K562 (cell line): ENCODE data around the gene SH3TC2. TPM values are rescaled to one million over a fixed set of nuclear protein-coding genes. Genes with fewer than 3 reads are reported as not detected.
A peak's percentile ranks its signal among the peaks of the same experiment; 100 is the strongest.

Source experiments
- ATAC-seq: fragments of 200-7000 bp; cut with Tn5 transposase; 3 replicates; pipeline ENCODE4 v1.9.1; 2020; ENCODE audit warnings: moderate library complexity
- BruUV-seq: library from RNA; stranded (reverse); fragments of 400-500 nt; replicated peaks from 2 replicates; lab custom pipeline; 2021; lab: Mats Ljungman, UMichigan
- CTCF ChIA-PET: fragments of 300-600 bp; formaldehyde crosslinking; extraction: SDS; loops from one replicate; lab custom pipeline; 2021; ENCODE audit warnings: low intra/inter-chr PET ratio; lab: Yijun Ruan, JAX
- POLR2A ChIA-PET: fragments of 300-600, 350-650 bp; sonication (Branson Sonifier 250); formaldehyde crosslinking; extraction: SDS; loops from one replicate; lab custom pipeline; 2021; ENCODE audit warnings: antibody characterized with exemption, inconsistent platforms; lab: Yijun Ruan, JAX
- DNase-seq, 4 experiments: peaks; one replicate each; pipeline versions ENCODE4 v3.0.0 to v3.0.0-alpha.2; 2011 to 2018; ENCODE audit warnings: low spot score in 3 of 4, mixed read lengths in 3 of 4; ENCODE audit errors: extremely low read depth in 1 of 4
- FAIRE-seq: peaks from 2 replicates; lab custom pipeline; 2011; peaks lifted over from hg19 to GRCh38; lab: Jason Lieb, UNC
- H2AFZ ChIP-seq: 2 replicates; pipeline ENCODE4 v1.6.0; 2011; ENCODE audit warnings: low read depth, low read length, control low read depth, inconsistent platforms
- H3K27ac ChIP-seq: fragments of 200-600 bp; 3 replicates; pipeline ENCODE4 v1.8.0; 2011; ENCODE audit warnings: low read depth, mild to moderate bottlenecking, control low read depth, inconsistent platforms, low read length, moderate library complexity, mixed read lengths; ENCODE audit errors: extremely low read depth
- H3K27me3 ChIP-seq, 2 experiments: fragments of 300-600 bp in 1 of 2; 2 replicates in 1 of 2; 3 replicates in 1 of 2; pipeline versions ENCODE4 v1.6.0 to v1.8.0; 2011; ENCODE audit warnings: inconsistent platforms in 2 of 2, low read length in 2 of 2, mild to moderate bottlenecking in 1 of 2, mixed read lengths in 1 of 2, moderate library complexity in 1 of 2; ENCODE audit not compliant: control insufficient read depth in 2 of 2, insufficient read depth in 2 of 2
- H3K36me3 ChIP-seq: fragments of 300-600 bp; 3 replicates; pipeline ENCODE4 v1.8.0; 2011; ENCODE audit warnings: mild to moderate bottlenecking, low read length, inconsistent platforms; ENCODE audit not compliant: control insufficient read depth, insufficient read depth
- H3K4me1 ChIP-seq, 2 experiments: fragments of 200-600 bp in 1 of 2; replicated peaks in 1 of 2; 2 replicates in 1 of 2; 3 replicates in 1 of 2; pipeline versions ENCODE4 v1.5.1 to v1.8.0; 2011; ENCODE audit warnings: inconsistent platforms in 2 of 2, low read length in 2 of 2, mild to moderate bottlenecking in 1 of 2, mixed read lengths in 1 of 2, moderate library complexity in 1 of 2; ENCODE audit not compliant: control insufficient read depth in 2 of 2, insufficient read depth in 2 of 2
- H3K4me2 ChIP-seq: 2 replicates; pipeline ENCODE4 v1.6.1; 2011; ENCODE audit warnings: low read length, control low read depth, inconsistent platforms, mixed read lengths; ENCODE audit not compliant: insufficient read depth
- H3K4me3 ChIP-seq: fragments of 200-600 bp; sonication (generic), shearing (Covaris generic); 2 replicates; pipeline ENCODE4 v1.5.1; 2016; ENCODE audit warnings: control low read depth, inconsistent platforms
- H3K79me2 ChIP-seq: fragments of 200-600 bp; 3 replicates; pipeline ENCODE4 v1.8.0; 2011; ENCODE audit warnings: low read length, inconsistent platforms; ENCODE audit not compliant: control insufficient read depth, insufficient read depth
- H3K9ac ChIP-seq, 2 experiments: 2 replicates each; pipeline versions ENCODE4 v1.6.0 to v1.6.1; 2011; ENCODE audit warnings: low read depth in 2 of 2, low read length in 2 of 2, control low read depth in 1 of 2, inconsistent platforms in 1 of 2, mild to moderate bottlenecking in 1 of 2, mixed read lengths in 1 of 2; ENCODE audit not compliant: insufficient read depth in 1 of 2
- H3K9me1 ChIP-seq: one replicate; pipeline ENCODE4 v1.6.0; 2011; ENCODE audit warnings: inconsistent platforms, mild to moderate bottlenecking, low read length, moderate library complexity; ENCODE audit not compliant: control insufficient read depth, insufficient read depth
- H3K9me3 ChIP-seq: replicated peaks from 2 replicates; pipeline ENCODE4 v1.5.1; 2011; ENCODE audit warnings: low read depth, low read length, inconsistent platforms; ENCODE audit not compliant: control insufficient read depth, insufficient read depth
- H4K20me1 ChIP-seq: replicated peaks from 2 replicates; pipeline ENCODE4 v1.6.1; 2011; ENCODE audit warnings: low read length, inconsistent platforms, mixed read lengths; ENCODE audit not compliant: control insufficient read depth, insufficient read depth
- C11orf30 ChIP-seq: fragments of 450-650 bp; IDR thresholded peaks from 2 replicates; pipeline ENCODE4 v1.6.1; 2016; ENCODE audit warnings: low read depth, mild to moderate bottlenecking
- CHD4 ChIP-seq: fragments of 200-600 bp; sonication (generic); IDR thresholded peaks from 3 replicates; pipeline ENCODE4 v1.6.1; 2012; ENCODE audit warnings: low read depth, mild to moderate bottlenecking, mixed read lengths, low read length, inconsistent platforms; ENCODE audit not compliant: insufficient read depth, insufficient replicate concordance, poor library complexity, severe bottlenecking
- DIDO1 ChIP-seq: fragments of 450-650 bp; IDR thresholded peaks from 2 replicates; pipeline ENCODE4 v1.6.1; 2016; ENCODE audit warnings: low read depth, missing biosample characterization, missing genetic modification characterization
- MAFF ChIP-seq: IDR thresholded peaks from 2 replicates; pipeline ENCODE4 v1.6.1; 2012; ENCODE audit warnings: low read length, improper control_type of control experiment
- MAFG ChIP-seq: fragments of 450-650 bp; conservative IDR thresholded peaks from 2 replicates; pipeline ENCODE4 v1.6.1; 2016; ENCODE audit warnings: missing genetic modification characterization, missing compliant biosample characterization
- NFE2L1 ChIP-seq: fragments of 450-650 bp; IDR thresholded peaks from 2 replicates; pipeline ENCODE4 v1.6.1; 2016; ENCODE audit warnings: missing genetic modification characterization, low read depth, mild to moderate bottlenecking, missing compliant biosample characterization, moderate library complexity, borderline replicate concordance
- TAF15 ChIP-seq: fragments of 200-400 bp; formaldehyde crosslinking; IDR thresholded peaks from 2 replicates; pipeline ENCODE4 v1.6.1; 2017; ENCODE audit warnings: mild to moderate bottlenecking, low read depth, low read length, moderate library complexity
- ZNF121 ChIP-seq: sonication (generic); formaldehyde crosslinking; conservative IDR thresholded peaks from 2 replicates; pipeline ENCODE4 v1.8.0; 2022; ENCODE audit warnings: missing genetic modification reagents
- ZNF316 ChIP-seq: fragments of 450-650 bp; IDR thresholded peaks from 2 replicates; pipeline ENCODE4 v1.6.1; 2016
- WGBS: fragments of 100-300 bp; shearing (Covaris generic); methylation state at CpG from one replicate; pipeline ENCODE4 v1.1.6; 2016; ENCODE audit warnings: low coverage, mixed read lengths; ENCODE audit not compliant: insufficient coverage; ENCODE audit errors: missing lambda C conversion rate; 5-methylcytosine and 5-hydroxymethylcytosine counted together
- in situ Hi-C: fragments of 300-500 bp; cut with MboI; formaldehyde crosslinking; loops from 4 replicates; pipeline ENCODE4 v1.15.0; 2018; ENCODE audit warnings: inconsistent platforms, mixed read lengths
- intact Hi-C: fragments of 100-400 bp; cut with micrococcal nuclease; formaldehyde crosslinking; loops from 2 replicates; pipeline ENCODE4 v1.14.2; 2022
- polyA plus RNA-seq, 8 experiments: library from polyadenylated mRNA; depleted of rRNA in 4 of 8; stranded (reverse) in 5 of 8; unstranded in 3 of 8; fragments of >200 nt; fragmentation: Nextera tagmentation in 2 of 8; fragmentation: Illumina TruSeq in 1 of 8; extraction: Ambion mirVana in 2 of 8; extraction: Trizol in 1 of 8; gene quantifications; 2 replicates each; pipeline versions ENCODE4 v1.2.1 to v1.2.3, GENCODE V29; 2011 to 2014; ENCODE audit warnings: inconsistent platforms in 1 of 8, missing spikeins in 1 of 8
- total RNA-seq, 7 experiments: library from RNA; depleted of rRNA in 6 of 7; stranded (reverse); fragments of >200 nt in 6 of 7; fragmentation: Illumina TruSeq in 2 of 7; extraction: Trizol in 2 of 7; gene quantifications; 2 replicates each; pipeline versions ENCODE4 v1.2.1 to v1.2.3, GENCODE V29; 2011 to 2021; ENCODE audit warnings: low replicate concordance in 1 of 7
- TF ChIP-seq, protein P1 (sequence below): fragments of 200-600 bp; sonication (generic); IDR thresholded peaks from one replicate; pipeline ENCODE4 v1.6.1; 2012; ENCODE audit warnings: mild to moderate bottlenecking, low read depth, low read length, inconsistent platforms
- TF ChIP-seq, protein P2 (sequence below): sonication (generic); formaldehyde crosslinking; IDR thresholded peaks from 2 replicates; pipeline ENCODE4 v1.8.1; 2022; ENCODE audit warnings: missing genetic modification reagents

Gene SH3TC2
- total and polyA plus RNA-seq, 9 of the 15 experiments (the other 6 are each of a cell fraction or from before 2014, with no cell fraction given): 0.03 to 0.80 (median 0.55) TPM; not detected in 1

DNA sequence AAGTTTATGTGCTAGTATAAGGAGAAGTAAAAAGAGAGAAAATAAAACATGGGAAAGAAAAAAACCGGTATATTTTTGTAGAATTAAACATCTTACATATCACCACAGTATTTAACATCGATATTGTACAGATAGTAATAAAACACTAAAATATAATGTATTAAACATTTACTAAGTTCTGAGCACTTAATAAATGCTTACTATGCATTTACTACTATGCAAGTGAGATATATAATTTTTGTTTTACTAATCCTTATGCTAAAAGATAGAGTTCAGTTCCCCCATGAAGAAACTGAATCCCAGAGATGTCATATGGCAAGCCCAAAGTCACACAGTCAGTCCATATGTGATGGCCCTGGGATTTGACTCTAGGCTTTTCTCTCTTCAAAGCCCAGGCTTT is 51.1 kb downstream of the SH3TC2 start:
- H3K27ac ChIP-seq: no peak overlapping the region
- BruUV-seq: no TSS peak
- no peak for ATAC-seq
- no peak for DNase-seq
- no peak for FAIRE-seq
- no peaks in the 10 kb centered on the region for H4K20me1 ChIP-seq
- intact Hi-C loops (no loop called here), in situ Hi-C loops (no loop called here)
- no peak overlapping the region for H3K9ac ChIP-seq
- H3K36me3 ChIP-seq: no peaks in the 10 kb centered on the region
- peaks cover 2 to 23% of the 10 kb centered on the region in 2 experiments; a peak in 4 of 5 replicates for H3K27me3 ChIP-seq
- CTCF ChIA-PET: no interaction called here
- H3K4me1 ChIP-seq: no peaks in the 10 kb centered on the region
- no peak overlapping the region for H3K4me2 ChIP-seq
- WGBS: 0% methylated on average over 2 of the region's 2 CpGs
- no peak overlapping the region for H2AFZ ChIP-seq
- POLR2A ChIA-PET: no interaction called here
- H3K4me3 ChIP-seq: no peak overlapping the region
- H3K79me2 ChIP-seq: no peaks in the 10 kb centered on the region
- H3K9me3 ChIP-seq: no peaks in the 10 kb centered on the region
- no peaks in the 10 kb centered on the region for H3K9me1 ChIP-seq
- TF ChIP-seq ZNF121 (CRISPR knock-in tag) (no peak), DIDO1 (tag) (no peak), MAFG (peak; percentile 66), ZNF316 (peak; percentile 88), NFE2L1 (no peak), C11orf30 (peak; percentile 74), CHD4 (no peak), TAF15 (no peak), MAFF (peak; percentile 68; the same call in 1 of the 2 replicates)
- TF ChIP-seq, protein P1, sequence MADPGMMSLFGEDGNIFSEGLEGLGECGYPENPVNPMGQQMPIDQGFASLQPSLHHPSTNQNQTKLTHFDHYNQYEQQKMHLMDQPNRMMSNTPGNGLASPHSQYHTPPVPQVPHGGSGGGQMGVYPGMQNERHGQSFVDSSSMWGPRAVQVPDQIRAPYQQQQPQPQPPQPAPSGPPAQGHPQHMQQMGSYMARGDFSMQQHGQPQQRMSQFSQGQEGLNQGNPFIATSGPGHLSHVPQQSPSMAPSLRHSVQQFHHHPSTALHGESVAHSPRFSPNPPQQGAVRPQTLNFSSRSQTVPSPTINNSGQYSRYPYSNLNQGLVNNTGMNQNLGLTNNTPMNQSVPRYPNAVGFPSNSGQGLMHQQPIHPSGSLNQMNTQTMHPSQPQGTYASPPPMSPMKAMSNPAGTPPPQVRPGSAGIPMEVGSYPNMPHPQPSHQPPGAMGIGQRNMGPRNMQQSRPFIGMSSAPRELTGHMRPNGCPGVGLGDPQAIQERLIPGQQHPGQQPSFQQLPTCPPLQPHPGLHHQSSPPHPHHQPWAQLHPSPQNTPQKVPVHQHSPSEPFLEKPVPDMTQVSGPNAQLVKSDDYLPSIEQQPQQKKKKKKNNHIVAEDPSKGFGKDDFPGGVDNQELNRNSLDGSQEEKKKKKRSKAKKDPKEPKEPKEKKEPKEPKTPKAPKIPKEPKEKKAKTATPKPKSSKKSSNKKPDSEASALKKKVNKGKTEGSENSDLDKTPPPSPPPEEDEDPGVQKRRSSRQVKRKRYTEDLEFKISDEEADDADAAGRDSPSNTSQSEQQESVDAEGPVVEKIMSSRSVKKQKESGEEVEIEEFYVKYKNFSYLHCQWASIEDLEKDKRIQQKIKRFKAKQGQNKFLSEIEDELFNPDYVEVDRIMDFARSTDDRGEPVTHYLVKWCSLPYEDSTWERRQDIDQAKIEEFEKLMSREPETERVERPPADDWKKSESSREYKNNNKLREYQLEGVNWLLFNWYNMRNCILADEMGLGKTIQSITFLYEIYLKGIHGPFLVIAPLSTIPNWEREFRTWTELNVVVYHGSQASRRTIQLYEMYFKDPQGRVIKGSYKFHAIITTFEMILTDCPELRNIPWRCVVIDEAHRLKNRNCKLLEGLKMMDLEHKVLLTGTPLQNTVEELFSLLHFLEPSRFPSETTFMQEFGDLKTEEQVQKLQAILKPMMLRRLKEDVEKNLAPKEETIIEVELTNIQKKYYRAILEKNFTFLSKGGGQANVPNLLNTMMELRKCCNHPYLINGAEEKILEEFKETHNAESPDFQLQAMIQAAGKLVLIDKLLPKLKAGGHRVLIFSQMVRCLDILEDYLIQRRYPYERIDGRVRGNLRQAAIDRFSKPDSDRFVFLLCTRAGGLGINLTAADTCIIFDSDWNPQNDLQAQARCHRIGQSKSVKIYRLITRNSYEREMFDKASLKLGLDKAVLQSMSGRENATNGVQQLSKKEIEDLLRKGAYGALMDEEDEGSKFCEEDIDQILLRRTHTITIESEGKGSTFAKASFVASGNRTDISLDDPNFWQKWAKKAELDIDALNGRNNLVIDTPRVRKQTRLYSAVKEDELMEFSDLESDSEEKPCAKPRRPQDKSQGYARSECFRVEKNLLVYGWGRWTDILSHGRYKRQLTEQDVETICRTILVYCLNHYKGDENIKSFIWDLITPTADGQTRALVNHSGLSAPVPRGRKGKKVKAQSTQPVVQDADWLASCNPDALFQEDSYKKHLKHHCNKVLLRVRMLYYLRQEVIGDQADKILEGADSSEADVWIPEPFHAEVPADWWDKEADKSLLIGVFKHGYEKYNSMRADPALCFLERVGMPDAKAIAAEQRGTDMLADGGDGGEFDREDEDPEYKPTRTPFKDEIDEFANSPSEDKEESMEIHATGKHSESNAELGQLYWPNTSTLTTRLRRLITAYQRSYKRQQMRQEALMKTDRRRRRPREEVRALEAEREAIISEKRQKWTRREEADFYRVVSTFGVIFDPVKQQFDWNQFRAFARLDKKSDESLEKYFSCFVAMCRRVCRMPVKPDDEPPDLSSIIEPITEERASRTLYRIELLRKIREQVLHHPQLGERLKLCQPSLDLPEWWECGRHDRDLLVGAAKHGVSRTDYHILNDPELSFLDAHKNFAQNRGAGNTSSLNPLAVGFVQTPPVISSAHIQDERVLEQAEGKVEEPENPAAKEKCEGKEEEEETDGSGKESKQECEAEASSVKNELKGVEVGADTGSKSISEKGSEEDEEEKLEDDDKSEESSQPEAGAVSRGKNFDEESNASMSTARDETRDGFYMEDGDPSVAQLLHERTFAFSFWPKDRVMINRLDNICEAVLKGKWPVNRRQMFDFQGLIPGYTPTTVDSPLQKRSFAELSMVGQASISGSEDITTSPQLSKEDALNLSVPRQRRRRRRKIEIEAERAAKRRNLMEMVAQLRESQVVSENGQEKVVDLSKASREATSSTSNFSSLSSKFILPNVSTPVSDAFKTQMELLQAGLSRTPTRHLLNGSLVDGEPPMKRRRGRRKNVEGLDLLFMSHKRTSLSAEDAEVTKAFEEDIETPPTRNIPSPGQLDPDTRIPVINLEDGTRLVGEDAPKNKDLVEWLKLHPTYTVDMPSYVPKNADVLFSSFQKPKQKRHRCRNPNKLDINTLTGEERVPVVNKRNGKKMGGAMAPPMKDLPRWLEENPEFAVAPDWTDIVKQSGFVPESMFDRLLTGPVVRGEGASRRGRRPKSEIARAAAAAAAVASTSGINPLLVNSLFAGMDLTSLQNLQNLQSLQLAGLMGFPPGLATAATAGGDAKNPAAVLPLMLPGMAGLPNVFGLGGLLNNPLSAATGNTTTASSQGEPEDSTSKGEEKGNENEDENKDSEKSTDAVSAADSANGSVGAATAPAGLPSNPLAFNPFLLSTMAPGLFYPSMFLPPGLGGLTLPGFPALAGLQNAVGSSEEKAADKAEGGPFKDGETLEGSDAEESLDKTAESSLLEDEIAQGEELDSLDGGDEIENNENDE: no peak
- TF ChIP-seq, protein P2, sequence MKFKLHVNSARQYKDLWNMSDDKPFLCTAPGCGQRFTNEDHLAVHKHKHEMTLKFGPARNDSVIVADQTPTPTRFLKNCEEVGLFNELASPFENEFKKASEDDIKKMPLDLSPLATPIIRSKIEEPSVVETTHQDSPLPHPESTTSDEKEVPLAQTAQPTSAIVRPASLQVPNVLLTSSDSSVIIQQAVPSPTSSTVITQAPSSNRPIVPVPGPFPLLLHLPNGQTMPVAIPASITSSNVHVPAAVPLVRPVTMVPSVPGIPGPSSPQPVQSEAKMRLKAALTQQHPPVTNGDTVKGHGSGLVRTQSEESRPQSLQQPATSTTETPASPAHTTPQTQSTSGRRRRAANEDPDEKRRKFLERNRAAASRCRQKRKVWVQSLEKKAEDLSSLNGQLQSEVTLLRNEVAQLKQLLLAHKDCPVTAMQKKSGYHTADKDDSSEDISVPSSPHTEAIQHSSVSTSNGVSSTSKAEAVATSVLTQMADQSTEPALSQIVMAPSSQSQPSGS: no peak
